Erythroblast (primary cell): ENCODE measurements around the gene ANKS3.

ENCODE experiments used
- GATA1 ChIP-seq: IDR thresholded peaks from 2 replicates; pipeline ENCODE4 v1.6.1; 2011; ENCODE audit warnings: low read depth, mild to moderate bottlenecking, control low read depth, low read length, moderate library complexity
- POLR2A ChIP-seq: IDR thresholded peaks from 2 replicates; pipeline ENCODE4 v1.6.1; 2011; ENCODE audit warnings: mild to moderate bottlenecking, low read length

GRCh38 chr16:4674926-4675530 lies 59.0 kb downstream of the ANKS3 start:
- TF ChIP-seq POLR2A = no peak
- no peak for TF ChIP-seq GATA1
